SH-SY5Y (cell line): ENCODE data around the gene IL18RAP.

Source experiments
- GATA2 ChIP-seq: IDR thresholded peaks from 2 replicates; pipeline ENCODE4 v1.6.1; 2011; ENCODE audit warnings: mild to moderate bottlenecking, low read depth, low read length
- GATA3 ChIP-seq: IDR thresholded peaks from 2 replicates; pipeline ENCODE4 v1.6.1; 2011; ENCODE audit warnings: low read depth, mild to moderate bottlenecking, low read length, moderate library complexity

GRCh38 chr2:102451968-102452367, 29.0 kb downstream of the IL18RAP start:
- TF ChIP-seq GATA2 (no peak), GATA3 (no peak)
